Measurements from ENCODE around the gene PIK3R1. TPM values are rescaled to one million over a fixed set of nuclear protein-coding genes. Genes with fewer than 3 reads are reported as not detected.
"Not testable (repeated sequence)": the region's sequence is repeated elsewhere in the genome, so short reads cannot be mapped to it uniquely, and the experiment has no call there.

Gene PIK3R1
- total RNA-seq, 1 donor from 2014 or later = 89.7 TPM

DNA sequence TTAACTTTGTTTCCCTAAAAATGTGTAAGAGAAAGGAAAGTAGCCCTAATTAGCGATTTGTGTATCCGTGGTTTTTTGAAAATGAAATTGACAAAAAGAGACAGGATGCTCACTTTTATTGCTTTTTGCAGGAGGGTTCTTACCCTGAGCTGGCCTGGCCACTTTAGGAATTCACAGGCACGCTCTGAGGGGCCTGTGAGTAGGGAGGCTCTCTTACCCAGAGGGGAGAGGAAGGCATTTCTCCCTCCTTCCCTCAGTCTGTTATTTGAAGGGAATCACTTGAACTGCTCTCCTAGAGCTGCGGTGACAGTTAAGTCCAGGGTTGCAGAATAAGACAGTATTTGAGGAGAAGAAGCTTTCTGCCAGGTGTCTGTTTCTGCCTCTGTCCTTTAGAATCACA is 16.7 kb downstream of the PIK3R1 start:
- H3K9me3 Mint-ChIP-seq (ENCODE audit: low read depth) = no peaks in the 10 kb centered on the region
- H3K4me1 Mint-ChIP-seq (ENCODE audit: low read depth) = peaks cover 35% of the 10 kb centered on the region
- H3K27ac Mint-ChIP-seq = peak overlapping the region; percentile 45
- no peak for DNase-seq (ENCODE audit: low spot score, unreplicated experiment)
- TF ChIP-seq CTCF (IDR thresholded peaks at IDR 0.05; ENCODE audit: unreplicated experiment) = no peak
- H3K36me3 Mint-ChIP-seq (ENCODE audit: insufficient read depth) = peaks cover 13% of the 10 kb centered on the region
- no peaks in the 10 kb centered on the region for H3K27me3 Mint-ChIP-seq
- no peak overlapping the region for H3K4me3 Mint-ChIP-seq (ENCODE audit: low read depth)

DNA sequence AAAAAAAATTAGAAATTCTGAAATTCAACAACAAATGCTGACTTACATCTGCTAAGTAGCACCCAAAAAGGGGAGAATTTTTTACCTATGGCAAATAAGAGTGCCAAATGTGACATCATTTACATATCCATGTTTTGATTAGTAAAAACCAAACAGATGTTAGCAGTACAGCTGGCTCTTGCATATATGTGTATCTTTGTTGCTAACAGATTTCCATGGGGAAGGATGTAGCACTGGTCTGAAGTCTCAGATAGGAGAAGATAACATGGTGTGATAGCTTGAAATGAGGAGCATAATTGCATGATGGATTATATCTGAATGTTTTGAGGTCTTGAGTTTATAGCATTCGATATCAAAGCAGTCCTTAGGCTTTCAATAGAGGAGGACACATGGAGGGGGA is 17.5 kb downstream of the PIK3R1 start:
- DNase-seq (ENCODE audit: low spot score, unreplicated experiment) = no peak
- Mint-ChIP-seq H3K9me3 (ENCODE audit: low read depth) (no peaks in the 10 kb centered on the region), H3K27ac (no peak overlapping the region), H3K36me3 (ENCODE audit: insufficient read depth) (peaks cover 11% of the 10 kb centered on the region), H3K27me3 (no peaks in the 10 kb centered on the region), H3K4me1 (ENCODE audit: low read depth) (peaks cover 29% of the 10 kb centered on the region), H3K4me3 (ENCODE audit: low read depth) (no peak overlapping the region)
- TF ChIP-seq CTCF (IDR thresholded peaks at IDR 0.05; ENCODE audit: unreplicated experiment) = no peak

GRCh38 chr5:68235229-68235628 is 19.7 kb downstream of the PIK3R1 start:
- not testable (repeated sequence) for H3K27ac Mint-ChIP-seq; DNase-seq (ENCODE audit: low spot score, unreplicated experiment); H3K4me3 Mint-ChIP-seq (ENCODE audit: low read depth); H3K9me3 Mint-ChIP-seq (ENCODE audit: low read depth); H3K36me3 Mint-ChIP-seq (ENCODE audit: insufficient read depth); H3K27me3 Mint-ChIP-seq
- H3K4me1 Mint-ChIP-seq (ENCODE audit: low read depth) = peaks cover 28% of the 10 kb centered on the region

- no peaks in the 10 kb centered on the region for H3K9me3 Mint-ChIP-seq (ENCODE audit: low read depth)
- no peak overlapping the region for H3K4me3 Mint-ChIP-seq (ENCODE audit: low read depth)
- no peak overlapping the region for H3K27ac Mint-ChIP-seq
- peaks cover 5% of the 10 kb centered on the region for H3K36me3 Mint-ChIP-seq (ENCODE audit: insufficient read depth)
- H3K4me1 Mint-ChIP-seq (ENCODE audit: low read depth) = peaks cover 18% of the 10 kb centered on the region
- DNase-seq (ENCODE audit: low spot score, unreplicated experiment) = no peak
- H3K27me3 Mint-ChIP-seq = no peaks in the 10 kb centered on the region
- TF ChIP-seq CTCF (IDR thresholded peaks at IDR 0.05; ENCODE audit: unreplicated experiment) = no peak
Observed at GRCh38 chr5:68237715-68238114, 22.2 kb downstream of the PIK3R1 start.

DNA sequence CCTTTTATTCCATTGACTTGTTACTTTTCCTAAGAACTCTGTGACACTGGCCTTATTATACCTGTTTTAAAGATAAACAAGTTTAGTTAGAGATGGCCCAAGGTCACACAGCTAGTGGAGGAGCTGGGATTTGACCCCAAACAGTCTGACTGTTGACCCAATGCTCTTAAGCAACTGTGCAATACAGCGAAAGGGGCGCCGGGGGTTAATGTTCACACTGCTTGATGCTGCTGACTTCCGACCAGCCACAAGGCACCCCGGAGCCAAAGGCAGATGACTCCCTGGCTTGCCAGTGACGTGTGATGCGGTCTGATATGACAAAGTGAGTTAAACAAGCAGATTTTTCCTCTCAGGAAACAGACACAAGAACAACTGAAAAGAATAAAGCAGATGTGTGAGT is 23.9 kb downstream of the PIK3R1 start:
- peaks cover 16% of the 10 kb centered on the region for H3K4me1 Mint-ChIP-seq (ENCODE audit: low read depth)

More for the DNA sequence above, 23.9 kb downstream of the PIK3R1 start:
- H3K36me3 Mint-ChIP-seq (ENCODE audit: insufficient read depth) = peaks cover 11% of the 10 kb centered on the region
- peak overlapping the region; percentile 35 for H3K4me3 Mint-ChIP-seq (ENCODE audit: low read depth)
- no peak for DNase-seq (ENCODE audit: low spot score, unreplicated experiment)
- no peaks in the 10 kb centered on the region for H3K27me3 Mint-ChIP-seq
- TF ChIP-seq CTCF (IDR thresholded peaks at IDR 0.05; ENCODE audit: unreplicated experiment) = no peak
- H3K9me3 Mint-ChIP-seq (ENCODE audit: low read depth) = no peaks in the 10 kb centered on the region
- H3K27ac Mint-ChIP-seq = peak overlapping the region; percentile 73
